HG03280 (cell line): Measurements from ENCODE around the gene AK8.

ENCODE experiments used
- ATAC-seq: cut with Tn5 transposase; IDR thresholded peaks from one replicate; pipeline ENCODE4 v1.9.1; 2021; ENCODE audit warnings: mild to moderate bottlenecking, moderate library complexity; ENCODE audit not compliant: unreplicated experiment

The AK8 gene

GRCh38 chr9:132877824-132878694 lies at the start of gene AK8:
Gene AK8 (minus strand): TSS chr9:132878284. CDS start chr9:132878255, 29 bp downstream.
- peak; percentile 84 for ATAC-seq

GRCh38 chr9:132927704-132928103 lies 49.6 kb upstream of the AK8 start:
- no peak for ATAC-seq

DNA sequence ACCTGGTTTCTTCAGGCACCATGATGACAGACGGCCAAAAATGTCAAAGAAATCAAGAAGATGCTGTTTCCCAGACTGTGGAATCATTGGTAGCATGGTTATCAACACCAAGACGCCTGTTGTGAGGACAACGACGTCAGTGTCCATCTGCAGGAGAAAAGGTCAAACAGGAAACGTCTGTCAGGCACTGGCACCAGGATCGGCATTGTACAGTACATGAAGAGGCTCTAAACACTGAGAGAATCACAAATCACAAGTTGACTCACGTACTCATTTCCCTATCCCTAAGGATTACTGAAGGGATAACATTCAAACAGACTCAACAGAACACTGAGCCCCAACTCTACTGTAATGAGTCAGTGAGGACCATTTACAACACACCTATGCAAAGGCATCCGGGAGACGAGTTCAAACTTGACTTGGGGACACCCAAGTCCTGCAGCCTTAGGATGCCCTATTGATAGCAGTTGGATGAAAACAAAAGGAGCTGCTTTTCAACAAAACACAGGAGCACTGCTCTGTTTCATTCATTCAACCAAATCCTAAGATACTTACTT lies 45.3 kb upstream of the AK8 start:
- ATAC-seq: no peak

GRCh38 chr9:132919614-132920268 lies 41.7 kb upstream of the AK8 start:
- no peak for ATAC-seq

GRCh38 chr9:132914924-132915323 lies 36.8 kb upstream of the AK8 start:
- no peak for ATAC-seq

- ATAC-seq: no peak
These were observed 34.0 kb upstream of the AK8 start for GRCh38 chr9:132912131-132912530.

DNA sequence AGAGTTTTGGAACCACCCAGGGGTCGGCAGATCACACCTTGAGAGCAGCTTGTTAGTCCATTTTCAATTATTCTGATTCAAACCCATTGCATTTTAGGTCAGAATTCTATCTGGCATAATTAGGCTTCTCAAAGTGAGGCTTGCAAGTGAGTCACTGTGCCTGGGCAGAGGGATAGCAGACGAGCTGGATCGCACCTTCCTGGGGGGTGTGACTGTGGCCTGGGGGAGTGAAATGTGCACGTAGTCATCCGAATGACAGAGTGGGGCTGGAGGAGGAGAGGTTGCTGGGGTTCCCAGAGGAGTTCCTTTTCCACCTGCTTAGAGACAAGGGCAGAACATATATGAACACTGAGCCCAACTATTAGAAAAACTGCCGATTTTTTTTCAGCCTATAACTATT lies 32.3 kb upstream of the AK8 start:
- ATAC-seq: no peak

DNA sequence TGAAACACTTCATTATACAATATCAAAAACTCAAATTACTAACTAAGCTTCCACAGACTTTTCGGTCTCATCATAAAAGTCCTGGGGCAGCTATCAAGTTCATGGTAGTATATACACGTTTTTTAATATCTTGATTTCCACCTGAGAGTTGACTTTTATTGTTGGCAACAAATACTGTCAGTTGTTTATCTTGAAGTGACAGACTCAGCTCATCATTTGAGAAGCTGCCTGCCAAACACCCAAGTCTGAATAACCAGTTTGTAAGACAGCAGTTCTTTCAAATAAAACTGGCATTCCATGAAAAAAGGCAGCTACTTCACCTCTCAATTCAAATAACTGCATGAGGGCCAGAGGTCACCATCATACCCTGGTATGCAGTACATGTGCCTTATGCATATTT lies 31.2 kb upstream of the AK8 start:
- no peak for ATAC-seq

DNA sequence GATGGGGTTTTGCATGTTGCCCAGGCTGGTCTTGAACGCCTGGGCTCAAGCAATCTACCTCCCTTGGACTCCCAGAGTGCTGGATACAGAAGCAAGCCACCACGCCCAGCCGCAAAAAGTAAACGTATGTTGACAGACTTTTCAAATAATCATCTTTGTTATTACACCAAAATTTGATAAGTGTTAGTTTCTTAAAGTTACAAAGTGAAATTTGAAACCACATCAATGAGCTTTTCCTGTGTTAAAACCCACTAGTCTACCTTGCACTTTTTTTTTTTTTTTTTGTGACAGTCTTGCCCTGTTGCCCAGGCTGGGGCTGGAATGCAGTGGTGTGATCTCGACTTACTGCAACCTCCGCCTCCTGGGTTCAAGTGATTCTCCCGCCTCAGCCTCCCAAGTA lies 30.6 kb upstream of the AK8 start:
- ATAC-seq: no peak

GRCh38 chr9:132905726-132906125 lies 27.6 kb upstream of the AK8 start:
- no peak for ATAC-seq

DNA sequence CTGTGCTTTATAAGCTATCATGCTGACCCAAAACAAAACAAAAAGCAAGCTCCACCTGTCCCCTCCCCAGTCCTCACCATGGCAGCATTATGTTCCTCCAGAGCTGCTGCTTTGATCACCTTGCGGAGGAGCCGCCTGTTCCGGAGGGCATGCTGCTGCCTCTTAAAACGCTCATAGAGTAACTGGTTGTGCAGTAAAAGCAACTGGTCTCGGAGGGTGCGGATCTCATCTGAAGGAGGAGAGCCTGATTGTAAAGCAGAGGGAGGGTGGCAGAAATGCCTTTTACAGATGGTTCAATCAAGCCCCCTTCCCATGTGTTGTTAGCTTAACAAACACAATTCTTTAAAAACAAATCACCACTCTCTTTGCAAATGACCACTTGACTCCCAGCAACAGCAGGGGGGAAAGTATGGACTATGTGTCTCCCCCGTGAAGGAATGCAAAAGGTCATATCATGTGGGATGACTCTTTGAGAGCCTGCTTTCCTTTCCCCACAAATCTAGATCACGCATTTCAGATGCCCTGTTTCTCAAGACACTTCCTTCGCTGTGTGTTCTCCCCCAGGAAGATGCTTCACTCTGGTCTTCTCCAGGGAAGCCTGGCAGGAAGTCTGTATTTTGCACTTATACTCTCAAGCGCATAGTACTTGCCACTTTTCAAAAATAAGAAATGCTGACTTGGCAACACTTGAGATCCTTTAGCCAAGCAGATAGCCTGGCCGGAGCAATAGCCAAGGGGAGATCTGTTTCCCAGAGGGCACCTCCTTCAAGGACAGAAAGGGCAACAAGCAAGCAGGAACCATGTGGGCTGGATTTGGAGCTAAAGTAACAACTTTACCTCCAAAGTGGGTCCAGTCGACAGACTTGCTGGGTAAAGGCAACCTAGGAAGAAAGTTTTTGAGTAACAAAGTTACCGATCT lies 25.7 kb upstream of the AK8 start:
- no peak for ATAC-seq

DNA sequence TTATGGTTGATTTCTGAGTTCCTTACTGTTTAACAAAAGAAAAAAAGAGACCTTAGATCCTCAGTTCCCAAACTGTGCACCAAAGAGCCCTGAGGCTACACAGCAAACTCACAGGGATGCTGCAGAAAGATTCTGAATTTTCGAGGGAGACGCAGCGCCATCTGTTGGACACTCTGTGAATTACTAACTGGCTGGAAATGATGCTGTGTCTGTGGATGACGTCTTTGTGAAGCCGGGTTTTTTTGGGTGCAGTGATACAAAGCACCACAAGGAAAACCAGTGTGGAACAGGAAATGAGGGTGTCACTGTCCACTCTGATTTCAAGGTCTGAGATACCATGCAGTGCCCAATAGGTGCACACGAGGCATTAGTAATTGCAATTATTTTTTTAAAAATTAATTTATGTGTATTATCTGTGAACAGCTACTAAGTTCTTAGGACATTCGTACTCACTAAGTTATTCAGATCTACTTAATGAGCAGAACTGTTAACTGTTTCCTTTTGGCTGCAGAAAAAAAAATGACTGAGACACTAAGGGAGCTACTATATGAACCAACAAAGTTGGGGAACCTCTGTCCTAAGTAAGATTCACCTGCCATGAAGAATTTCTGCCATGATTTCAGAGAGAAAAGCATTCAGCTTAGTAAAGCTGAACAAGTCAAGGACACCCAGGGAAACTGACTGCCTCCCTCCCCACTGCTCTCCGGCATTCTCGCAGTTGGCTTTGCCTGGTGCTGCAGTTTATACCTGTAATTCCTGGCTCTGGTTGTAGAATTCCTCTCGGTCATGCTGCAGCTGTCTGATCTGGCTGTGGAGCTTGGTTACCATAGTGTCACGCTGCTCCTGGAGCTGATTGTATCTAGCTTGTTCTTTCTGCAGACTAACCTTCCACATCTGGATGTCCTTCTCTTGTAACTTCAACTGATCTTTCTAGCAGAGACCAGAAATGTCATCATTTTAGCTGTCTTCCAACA lies 24.1 kb upstream of the AK8 start:
- peak; percentile 76 for ATAC-seq

- no peak for ATAC-seq
These were observed 20.0 kb upstream of the AK8 start for GRCh38 chr9:132898051-132898450.

DNA sequence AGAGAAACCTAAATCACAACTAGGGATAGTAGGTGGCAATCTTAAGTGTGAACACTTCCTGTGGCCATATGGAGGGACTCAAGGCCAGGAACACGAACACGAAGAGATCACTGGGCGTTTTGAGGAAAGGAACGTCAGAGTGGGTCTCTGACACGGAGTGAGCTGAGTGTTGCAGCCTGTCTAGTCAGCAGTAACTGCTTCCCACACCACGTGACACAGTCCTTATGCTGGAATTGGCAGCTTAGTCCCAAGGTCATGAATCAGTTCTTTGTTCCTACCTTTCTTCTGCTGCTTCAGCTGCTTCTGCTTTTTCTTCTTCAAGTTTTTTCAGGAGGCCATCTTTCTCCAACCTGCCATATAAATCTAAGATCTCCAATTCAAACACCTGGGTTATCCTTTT lies 18.8 kb upstream of the AK8 start:
- ATAC-seq: no peak

GRCh38 chr9:132896264-132896663 lies 18.2 kb upstream of the AK8 start:
- no peak for ATAC-seq

- no peak for ATAC-seq
These were observed 17.1 kb upstream of the AK8 start for GRCh38 chr9:132894862-132895835.

GRCh38 chr9:132894346-132894745 lies 16.3 kb upstream of the AK8 start:
- ATAC-seq: no peak

GRCh38 chr9:132892400-132892799 lies 14.3 kb upstream of the AK8 start:
- no peak for ATAC-seq

DNA sequence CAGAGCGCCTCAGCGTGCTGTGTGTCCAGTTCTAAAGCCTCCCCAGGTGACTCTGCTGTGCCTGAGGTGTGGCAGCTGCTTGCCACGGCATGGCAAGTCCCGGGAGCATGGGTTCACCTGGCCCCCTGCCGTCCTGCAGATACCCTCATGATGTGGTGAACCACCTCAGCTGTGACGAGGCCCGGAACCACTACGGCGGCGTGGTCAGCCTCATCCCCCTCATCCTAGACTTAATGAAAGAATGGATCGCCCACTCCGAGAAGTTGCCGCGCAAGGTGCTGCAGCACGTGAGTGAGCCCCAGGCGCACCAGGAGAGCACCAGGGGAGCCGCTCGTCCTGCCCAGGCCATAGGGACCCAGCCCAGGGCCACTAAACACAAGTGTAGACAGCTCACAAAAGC lies 10.1 kb upstream of the AK8 start:
- no peak for ATAC-seq
